Occipital lobe (tissue), 2 donors: ENCODE data around the gene CLSTN1. TPM values are rescaled to one million over a fixed set of nuclear protein-coding genes. Genes with fewer than 3 reads are reported as not detected.
"Not testable (repeated sequence)": the region's sequence is repeated elsewhere in the genome, so short reads cannot be mapped to it uniquely, and the experiment has no call there.

Experiments used
- DNase-seq: peaks from one replicate; lab custom pipeline; 2025; lab: John Stamatoyannopoulos, UW
- total RNA-seq: library from RNA; depleted of rRNA; stranded (reverse); fragments of >200 nt; gene quantifications from one replicate; pipeline ENCODE4 v1.2.3, GENCODE V29; 2014

The CLSTN1 gene
- total RNA-seq, 1 donor from 2014 or later, result 129 TPM

GRCh38 chr1:9764550-9764949 is 59.2 kb downstream of the CLSTN1 start:
- no peak for DNase-seq

- no peak for DNase-seq
Observed at GRCh38 chr1:9763914-9764313, 59.9 kb downstream of the CLSTN1 start.

DNA sequence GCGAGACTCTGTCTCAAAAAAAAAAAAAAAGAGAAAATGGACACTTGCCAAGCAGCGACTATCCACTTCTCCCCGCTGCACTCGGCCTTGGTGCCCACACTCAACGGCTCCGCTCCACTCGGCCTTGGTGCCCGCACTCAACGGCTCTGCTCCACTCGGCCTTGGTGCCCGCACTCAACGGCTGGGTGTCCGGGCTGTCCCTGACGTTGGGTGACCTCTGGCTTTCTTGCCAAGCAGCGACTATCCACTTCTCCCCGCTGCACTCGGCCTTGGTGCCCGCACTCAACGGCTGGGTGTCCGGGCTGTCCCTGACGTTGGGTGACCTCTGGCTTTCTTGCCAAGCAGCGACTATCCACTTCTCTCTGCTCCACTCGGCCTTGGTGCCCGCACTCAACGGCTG is 61.3 kb downstream of the CLSTN1 start:
- not testable (repeated sequence) for DNase-seq

DNA sequence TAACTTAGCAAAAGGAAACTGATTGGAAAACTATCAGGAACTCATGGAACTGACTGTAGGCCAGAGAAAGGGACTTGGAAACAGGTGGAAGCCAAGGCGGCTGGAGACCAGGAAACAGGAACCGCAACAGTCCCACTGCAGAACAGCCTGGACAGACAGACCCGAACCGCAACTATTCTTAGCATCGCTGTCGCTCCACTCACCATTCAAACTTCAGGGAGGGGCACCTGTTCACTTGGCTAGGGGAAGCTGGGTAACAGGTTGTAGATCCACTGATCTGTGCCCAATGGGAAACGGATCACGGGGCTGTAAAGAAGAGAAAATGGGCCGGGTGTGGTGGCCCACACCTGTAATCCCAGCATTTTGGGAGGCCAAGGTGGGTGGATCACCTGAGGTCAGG is 61.9 kb downstream of the CLSTN1 start:
- DNase-seq, result no peak

- no peak for DNase-seq
Observed at GRCh38 chr1:9760824-9761223, 62.9 kb downstream of the CLSTN1 start.

GRCh38 chr1:9759939-9760338 is 63.8 kb downstream of the CLSTN1 start:
- no peak for DNase-seq

- DNase-seq, result no peak
Observed at GRCh38 chr1:9758559-9759121, 65.1 kb downstream of the CLSTN1 start.

- no peak for DNase-seq
Observed at GRCh38 chr1:9755441-9755995, 68.2 kb downstream of the CLSTN1 start.

DNA sequence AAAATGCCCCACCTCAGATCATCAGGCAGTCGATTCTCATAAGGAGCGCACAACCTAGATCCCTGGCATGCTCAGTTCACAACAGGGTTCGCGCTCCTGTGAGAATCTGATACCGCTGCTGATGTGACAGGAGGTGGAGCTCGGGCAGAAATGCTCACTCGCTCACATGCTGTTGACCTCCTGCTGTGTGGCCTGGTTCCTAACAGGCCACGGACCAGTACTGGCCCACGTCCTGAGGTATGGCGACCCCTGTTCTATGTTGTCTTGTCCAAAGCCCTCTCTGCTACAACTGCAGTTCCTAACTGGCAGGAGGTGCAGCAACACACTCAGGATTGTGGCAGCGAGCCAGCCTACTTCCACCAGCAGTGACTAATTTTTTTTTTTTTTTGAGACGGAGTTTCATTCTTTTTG is 70.6 kb downstream of the CLSTN1 start:
- peak; percentile 30 for DNase-seq

GRCh38 chr1:9751971-9752370 is 71.8 kb downstream of the CLSTN1 start:
- DNase-seq, result no peak

GRCh38 chr1:9749361-9749760 is 74.4 kb downstream of the CLSTN1 start:
- DNase-seq, result no peak

- DNase-seq, result not testable (repeated sequence)
Observed at GRCh38 chr1:9748391-9748790, 75.4 kb downstream of the CLSTN1 start.

DNA sequence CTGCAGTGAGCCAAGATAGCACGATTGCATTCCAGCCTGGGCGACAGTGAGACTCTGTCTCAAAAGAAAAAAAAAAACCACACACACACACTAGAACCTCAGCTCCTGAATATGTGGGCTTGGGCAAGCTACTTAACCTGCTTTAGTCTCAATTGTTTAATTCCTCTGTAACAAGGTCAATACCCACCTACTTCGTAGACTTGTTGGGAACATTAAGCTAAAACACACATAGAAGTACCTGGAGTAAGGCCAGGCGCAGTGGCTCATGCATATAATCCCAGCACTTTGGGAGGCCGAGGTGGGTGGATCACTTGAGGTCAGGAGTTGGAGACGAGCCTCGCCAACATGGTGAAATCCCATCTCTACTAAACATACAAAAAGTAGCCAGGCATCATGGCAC is 77.1 kb downstream of the CLSTN1 start:
- DNase-seq, result no peak

DNA sequence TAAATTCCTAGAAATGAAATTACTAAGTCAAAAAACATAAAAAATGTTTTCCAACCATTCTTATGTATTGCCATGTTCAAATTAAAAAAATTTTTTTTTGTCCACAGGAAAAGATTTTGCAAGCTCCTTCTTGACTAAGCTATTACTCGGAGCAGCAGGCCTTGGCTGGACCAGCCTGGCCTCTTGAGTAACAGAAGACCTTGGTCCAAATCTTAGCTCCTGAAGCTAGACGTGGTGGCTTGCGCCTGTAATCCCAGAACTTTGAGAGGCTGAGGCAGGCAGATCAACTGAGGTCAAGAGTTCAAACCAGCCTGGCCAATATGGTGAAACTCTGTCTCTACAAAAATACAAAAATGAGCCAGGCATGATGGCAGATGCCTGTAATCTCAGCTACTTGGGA is 77.6 kb downstream of the CLSTN1 start:
- no peak for DNase-seq

- DNase-seq, result no peak
Observed at GRCh38 chr1:9744106-9744799, 79.5 kb downstream of the CLSTN1 start.

DNA sequence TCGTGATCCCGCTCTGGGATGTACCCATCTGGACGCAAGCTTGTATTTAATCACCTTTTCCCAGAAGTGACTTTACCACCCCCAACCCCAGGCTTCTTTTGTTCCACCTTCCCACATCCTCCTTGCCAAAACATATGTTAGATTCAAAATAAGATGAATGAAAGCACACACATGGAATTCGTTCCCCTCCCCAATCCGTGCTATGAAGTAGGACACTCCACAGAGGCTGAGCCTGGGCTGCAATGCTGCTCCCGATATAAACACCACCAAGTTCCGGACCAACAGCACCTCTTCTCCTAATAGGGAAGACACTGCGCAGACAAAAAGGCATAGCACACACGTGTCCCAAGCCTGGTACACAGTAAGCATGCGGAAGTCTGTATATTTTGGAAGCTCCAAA is 86.1 kb downstream of the CLSTN1 start:
- DNase-seq, result no peak

DNA sequence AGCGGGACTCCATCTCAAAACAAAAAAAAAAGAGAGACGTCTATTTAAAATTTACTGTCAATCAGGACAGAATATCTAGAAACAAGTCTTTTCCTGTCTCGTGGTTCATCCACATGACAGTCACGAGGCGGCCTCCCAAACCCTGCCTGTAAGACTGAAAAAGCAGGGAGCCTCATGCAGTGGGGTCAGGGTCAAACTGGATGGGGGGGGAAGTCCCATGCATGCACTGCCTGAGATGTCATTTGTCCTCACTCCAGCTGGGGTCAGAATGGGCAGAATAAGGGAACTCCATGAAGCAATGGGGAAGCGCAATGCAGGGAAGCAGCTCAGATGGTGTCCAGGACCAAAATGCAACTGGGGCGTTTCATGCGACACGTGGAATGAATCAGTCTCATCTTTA is 86.7 kb downstream of the CLSTN1 start:
- DNase-seq, result no peak

DNA sequence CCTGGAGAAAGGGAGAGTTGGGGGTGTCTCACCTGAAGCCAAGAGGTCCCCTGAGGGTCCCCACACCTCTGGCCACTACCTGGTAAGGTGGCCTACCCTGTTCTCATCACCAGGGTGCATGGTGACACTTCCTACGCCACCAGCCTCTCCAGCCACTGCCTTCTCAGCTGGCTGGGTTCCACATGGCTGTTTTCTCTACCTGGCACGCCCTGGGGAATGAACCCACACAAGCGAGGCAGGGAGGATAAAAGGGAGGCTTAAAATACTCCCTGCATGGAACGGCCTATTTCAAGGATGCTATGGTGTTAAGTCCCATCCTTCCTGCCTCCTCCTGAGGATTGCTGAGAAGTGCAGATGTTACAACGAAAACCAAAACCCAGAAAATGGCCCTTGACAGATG is 87.5 kb downstream of the CLSTN1 start:
- peak; percentile 28 for DNase-seq

DNA sequence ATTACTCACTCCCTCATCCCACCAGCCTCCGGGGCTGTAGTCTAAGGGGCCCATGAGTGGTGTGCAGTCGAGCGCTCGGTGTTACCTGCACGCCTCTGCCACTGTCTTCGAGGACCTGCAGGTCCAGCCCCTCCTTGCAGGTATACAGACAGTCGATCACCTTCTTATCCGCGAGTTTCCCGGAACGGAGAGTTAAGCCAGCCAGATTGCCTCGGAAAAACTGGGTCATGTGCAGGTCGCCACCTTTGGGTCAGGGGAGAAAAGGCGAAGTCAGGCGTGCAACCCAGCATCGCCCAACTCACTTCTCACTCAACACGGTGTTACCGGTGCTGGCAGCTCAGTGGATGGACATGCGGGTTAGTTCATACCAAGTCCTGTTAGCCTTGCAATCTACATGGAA is 88.0 kb downstream of the CLSTN1 start:
- DNase-seq, result no peak

DNA sequence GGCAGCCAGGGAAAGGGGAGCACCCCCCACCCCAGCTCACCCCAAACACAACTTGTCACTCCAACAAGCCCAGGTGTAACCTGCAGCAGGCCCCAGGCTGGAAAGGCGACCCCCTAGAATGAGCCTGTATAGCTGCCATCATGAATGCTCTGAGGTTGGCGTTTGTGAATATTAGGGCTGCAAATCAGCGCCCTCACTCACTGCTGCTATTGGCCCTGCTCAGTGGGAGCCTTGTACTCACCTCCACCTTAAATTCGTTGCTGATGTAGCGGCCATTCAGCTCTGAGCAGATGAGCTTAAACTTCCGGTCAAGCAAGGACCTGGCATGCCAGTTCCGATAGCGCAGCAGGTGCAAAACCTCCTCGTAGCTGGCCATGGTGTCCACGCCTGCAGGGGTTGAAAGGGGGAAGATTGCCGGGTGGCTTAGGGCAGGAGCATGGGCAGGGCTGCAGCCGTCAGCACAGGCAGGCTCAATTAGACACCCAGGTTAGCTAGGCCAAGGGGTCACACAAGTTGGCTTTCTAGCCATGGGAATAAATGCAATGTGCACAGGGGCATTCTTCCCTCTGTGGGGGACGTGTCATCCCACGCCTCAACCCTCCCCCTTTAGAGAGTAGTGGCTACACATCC is 90.5 kb downstream of the CLSTN1 start:
- no peak for DNase-seq

DNA sequence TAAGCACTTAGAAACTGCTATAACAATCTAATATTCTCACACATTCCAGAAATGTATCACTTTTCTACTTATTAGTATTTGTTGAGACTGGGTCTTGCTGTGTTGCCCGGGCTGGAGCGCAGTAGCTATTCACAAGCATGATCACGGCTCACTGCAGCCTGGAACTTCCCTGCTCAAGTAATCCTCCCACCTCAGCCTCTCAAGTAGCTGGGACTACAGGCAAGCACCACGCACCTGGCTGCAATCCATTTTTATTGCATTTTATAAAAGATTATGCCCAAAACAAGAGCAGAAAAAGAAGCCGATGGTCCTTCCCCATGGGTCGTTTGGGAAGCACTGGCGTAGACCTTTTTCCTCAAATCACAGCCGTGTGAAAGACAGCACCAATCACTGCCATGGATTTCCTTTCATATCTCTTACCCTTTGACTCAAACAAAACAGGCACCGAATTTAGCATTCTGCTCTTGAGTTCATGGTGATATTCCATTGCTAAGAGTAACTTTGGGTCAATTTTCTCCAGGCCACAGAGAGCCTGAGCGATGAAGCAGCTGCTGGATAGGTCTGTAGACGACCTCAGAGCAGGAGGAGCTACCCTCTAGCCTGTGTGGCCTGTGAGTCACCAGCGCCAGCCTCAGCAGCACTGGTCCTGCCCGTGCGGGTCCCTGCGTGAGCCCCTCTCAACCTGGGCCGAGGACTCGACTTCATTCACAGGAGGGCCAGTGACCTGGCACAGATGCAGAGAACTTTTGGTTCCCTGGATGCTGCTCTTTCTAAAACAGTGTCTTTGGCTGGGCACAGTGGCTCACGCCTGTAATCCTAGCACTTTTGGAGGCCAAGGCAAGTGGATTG is 91.4 kb downstream of the CLSTN1 start:
- peak; percentile 26 for DNase-seq

- DNase-seq, result no peak
Observed at GRCh38 chr1:9731561-9731960, 92.2 kb downstream of the CLSTN1 start.
